ENCODE results near the gene NT5DC3.

Gene NT5DC3

GRCh38 chr12:103832048-103832997, 8.7 kb downstream of the NT5DC3 start:
- no peak for TF ChIP-seq POLR2A (IDR thresholded peaks at IDR 0.05; ENCODE audit: low read depth, low read length)
- no peak for DNase-seq (ENCODE audit: insufficient read length, low spot score)
- FAIRE-seq = no peak

- FAIRE-seq (no peak), DNase-seq (ENCODE audit: insufficient read length, low spot score) (no peak)
- no peak for TF ChIP-seq POLR2A (IDR thresholded peaks at IDR 0.05; ENCODE audit: low read depth, low read length)
Measured at GRCh38 chr12:103830730-103831320, 10.2 kb downstream of the NT5DC3 start.

GRCh38 chr12:103830025-103830725, 10.9 kb downstream of the NT5DC3 start:
- FAIRE-seq (no peak), DNase-seq (ENCODE audit: insufficient read length, low spot score) (no peak)
- TF ChIP-seq POLR2A (IDR thresholded peaks at IDR 0.05; ENCODE audit: low read depth, low read length) = no peak

- DNase-seq (ENCODE audit: insufficient read length, low spot score) (no peak), FAIRE-seq (peak; percentile 86)
- no peak for TF ChIP-seq POLR2A (IDR thresholded peaks at IDR 0.05; ENCODE audit: low read depth, low read length)
Measured at GRCh38 chr12:103829092-103829491, 11.9 kb downstream of the NT5DC3 start.

- no peak for DNase-seq (ENCODE audit: insufficient read length, low spot score)
- FAIRE-seq = peak; percentile 91
- TF ChIP-seq POLR2A (IDR thresholded peaks at IDR 0.05; ENCODE audit: low read depth, low read length) = no peak
Measured at GRCh38 chr12:103827911-103828391, 13.1 kb downstream of the NT5DC3 start.

- DNase-seq (ENCODE audit: insufficient read length, low spot score) (no peak), FAIRE-seq (no peak)
- no peak for TF ChIP-seq POLR2A (IDR thresholded peaks at IDR 0.05; ENCODE audit: low read depth, low read length)
Measured at GRCh38 chr12:103824845-103825244, 16.2 kb downstream of the NT5DC3 start.

GRCh38 chr12:103824290-103824689, 16.7 kb downstream of the NT5DC3 start:
- DNase-seq (ENCODE audit: insufficient read length, low spot score) (no peak), FAIRE-seq (no peak)
- no peak for TF ChIP-seq POLR2A (IDR thresholded peaks at IDR 0.05; ENCODE audit: low read depth, low read length)

- no peak for TF ChIP-seq POLR2A (IDR thresholded peaks at IDR 0.05; ENCODE audit: low read depth, low read length)
- DNase-seq (ENCODE audit: insufficient read length, low spot score) = no peak
- FAIRE-seq = no peak
Measured at GRCh38 chr12:103823871-103824270, 17.2 kb downstream of the NT5DC3 start.

- DNase-seq (ENCODE audit: insufficient read length, low spot score) (no peak), FAIRE-seq (no peak)
- no peak for TF ChIP-seq POLR2A (IDR thresholded peaks at IDR 0.05; ENCODE audit: low read depth, low read length)
Measured at GRCh38 chr12:103821773-103822172, 19.3 kb downstream of the NT5DC3 start.

- DNase-seq (ENCODE audit: insufficient read length, low spot score) (no peak), FAIRE-seq (no peak)
- no peak for TF ChIP-seq POLR2A (IDR thresholded peaks at IDR 0.05; ENCODE audit: low read depth, low read length)
Measured at GRCh38 chr12:103820881-103821489, 20.0 kb downstream of the NT5DC3 start.

GRCh38 chr12:103820361-103820760, 20.7 kb downstream of the NT5DC3 start:
- DNase-seq (ENCODE audit: insufficient read length, low spot score) (no peak), FAIRE-seq (no peak)
- TF ChIP-seq POLR2A (IDR thresholded peaks at IDR 0.05; ENCODE audit: low read depth, low read length) = no peak

GRCh38 chr12:103819892-103820291, 21.1 kb downstream of the NT5DC3 start:
- FAIRE-seq = peak; percentile 15
- TF ChIP-seq POLR2A (IDR thresholded peaks at IDR 0.05; ENCODE audit: low read depth, low read length) = no peak
- no peak for DNase-seq (ENCODE audit: insufficient read length, low spot score)

- FAIRE-seq = no peak
- TF ChIP-seq POLR2A (IDR thresholded peaks at IDR 0.05; ENCODE audit: low read depth, low read length) = no peak
- DNase-seq (ENCODE audit: insufficient read length, low spot score) = no peak
Measured at GRCh38 chr12:103819312-103819711, 21.7 kb downstream of the NT5DC3 start.

- FAIRE-seq (no peak), DNase-seq (ENCODE audit: insufficient read length, low spot score) (no peak)
- no peak for TF ChIP-seq POLR2A (IDR thresholded peaks at IDR 0.05; ENCODE audit: low read depth, low read length)
Measured at GRCh38 chr12:103817791-103818190, 23.2 kb downstream of the NT5DC3 start.

Data from H54 (cell line).